Caco-2 (cell line): ENCODE measurements around the gene DPP4. TPM values are rescaled to one million over a fixed set of nuclear protein-coding genes. Genes with fewer than 3 reads are reported as not detected.

ENCODE experiments used
- BruUV-seq: library from RNA; stranded (reverse); fragments of 400-500 nt; replicated peaks from 2 replicates; lab custom pipeline; 2021; lab: Mats Ljungman, UMichigan
- CTCF ChIA-PET: fragments of 300-600 bp; sonication (Branson Sonifier 250); formaldehyde crosslinking; loops from one replicate; lab custom pipeline; 2022; ENCODE audit warnings: antibody characterized with exemption; lab: Charles Lee
- POLR2A ChIA-PET: fragments of 300-600 bp; sonication (Branson Sonifier 250); formaldehyde crosslinking; loops from one replicate; lab custom pipeline; 2022; ENCODE audit warnings: antibody characterized with exemption; lab: Charles Lee
- DNase-seq, 2 experiments: peaks; one replicate each; pipeline versions ENCODE4 v3.0.0 to v3.0.0-alpha.2; 2020 to 2022
- H3K27me3 ChIP-seq: replicated peaks from 2 replicates; pipeline ENCODE4 v1.6.0; 2011; ENCODE audit warnings: low read length; ENCODE audit not compliant: control insufficient read depth, insufficient read depth
- H3K36me3 ChIP-seq: 2 replicates; pipeline ENCODE4 v1.5.1; 2011; ENCODE audit warnings: low read length; ENCODE audit not compliant: control insufficient read depth, insufficient read depth
- H3K4me1 ChIP-seq: fragments of 250-450 bp; sonication (Bioruptor Pico); 2 replicates; pipeline ENCODE4 v1.5.1; 2020; ENCODE audit warnings: mild to moderate bottlenecking
- H3K4me3 ChIP-seq: 2 replicates; pipeline ENCODE4 v1.5.1; 2011; ENCODE audit warnings: low read depth, mild to moderate bottlenecking, control low read depth, low read length
- H3K9me3 ChIP-seq: fragments of 250-450 bp; sonication (Bioruptor Pico); 2 replicates; pipeline ENCODE4 v1.5.1; 2020; ENCODE audit warnings: mild to moderate bottlenecking, moderate library complexity
- H3K27ac Mint-ChIP-seq: one replicate; pipeline ENCODE4 v1.8.0; 2022; ENCODE audit warnings: mixed read lengths; ENCODE audit not compliant: unreplicated experiment
- H3K27me3 Mint-ChIP-seq: one replicate; pipeline ENCODE4 v1.8.0; 2022; ENCODE audit warnings: mixed read lengths; ENCODE audit not compliant: insufficient read depth, unreplicated experiment
- H3K36me3 Mint-ChIP-seq: one replicate; pipeline ENCODE4 v1.8.0; 2022; ENCODE audit warnings: mild to moderate bottlenecking, mixed read lengths; ENCODE audit not compliant: insufficient read depth, unreplicated experiment
- H3K4me1 Mint-ChIP-seq: one replicate; pipeline ENCODE4 v1.8.0; 2022; ENCODE audit warnings: low read depth, mixed read lengths; ENCODE audit not compliant: unreplicated experiment
- H3K4me3 Mint-ChIP-seq: one replicate; pipeline ENCODE4 v1.8.0; 2022; ENCODE audit warnings: mild to moderate bottlenecking, moderate library complexity, mixed read lengths; ENCODE audit not compliant: unreplicated experiment
- H3K9me3 Mint-ChIP-seq: one replicate; pipeline ENCODE4 v1.8.0; 2022; ENCODE audit warnings: mixed read lengths; ENCODE audit not compliant: unreplicated experiment
- CTCF ChIP-seq, 2 experiments: fragments of 200-600 bp in 1 of 2; IDR thresholded peaks; 1 replicate in 1 of 2; 2 replicates in 1 of 2; pipeline versions ENCODE4 v1.5.1 to v1.8.0; 2011 to 2022; ENCODE audit warnings: antibody characterized with exemption in 1 of 2, control low read depth in 1 of 2, inconsistent platforms in 1 of 2, low read depth in 1 of 2, low read length in 1 of 2, mild to moderate bottlenecking in 1 of 2, moderate library complexity in 1 of 2; ENCODE audit not compliant: insufficient read depth in 1 of 2, severe bottlenecking in 1 of 2, unreplicated experiment in 1 of 2
- intact Hi-C: fragments of 100-400 bp; cut with micrococcal nuclease; formaldehyde crosslinking; loops from one replicate; pipeline ENCODE4 v1.10.0; 2022; ENCODE audit not compliant: unreplicated experiment
- total RNA-seq: library from RNA; stranded (reverse); gene quantifications from 2 replicates; pipeline ENCODE4 v1.2.3, GENCODE V29; 2022

DPP4 gene
- total RNA-seq, 1 experiment from 2014 or later, result 190 TPM

GRCh38 chr2:161976917-161977316 is 97.1 kb downstream of the DPP4 start:
- ChIA-PET POLR2A (no interaction called here), CTCF (no interaction called here)
- no peaks in the 10 kb centered on the region for H3K36me3 ChIP-seq
- H3K9me3 ChIP-seq, result no peaks in the 10 kb centered on the region
- H3K4me3 Mint-ChIP-seq, result no peak overlapping the region
- H3K27me3 Mint-ChIP-seq, result peaks cover 6% of the 10 kb centered on the region
- no peak overlapping the region for H3K4me3 ChIP-seq
- BruUV-seq, result no TSS peak
- DNase-seq, result no peak
- H3K36me3 Mint-ChIP-seq, result no peaks in the 10 kb centered on the region
- H3K4me1 ChIP-seq, result no peaks in the 10 kb centered on the region
- H3K9me3 Mint-ChIP-seq, result no peaks in the 10 kb centered on the region
- TF ChIP-seq CTCF (IDR thresholded peaks at IDR 0.05; ENCODE audit: insufficient read depth in 1 of 2, low read depth in 1 of 2, low read length in 1 of 2, severe bottlenecking in 1 of 2, unreplicated experiment in 1 of 2), result no peak
- no peak overlapping the region for H3K27ac Mint-ChIP-seq
- intact Hi-C loops, result no loop called here
- no peaks in the 10 kb centered on the region for H3K4me1 Mint-ChIP-seq
- no peaks in the 10 kb centered on the region for H3K27me3 ChIP-seq

- TF ChIP-seq CTCF (IDR thresholded peaks at IDR 0.05; ENCODE audit: insufficient read depth in 1 of 2, low read depth in 1 of 2, low read length in 1 of 2, severe bottlenecking in 1 of 2, unreplicated experiment in 1 of 2), result no peak
- BruUV-seq, result no TSS peak
- no peaks in the 10 kb centered on the region for H3K4me1 ChIP-seq
- intact Hi-C loops, result no loop called here
- H3K36me3 ChIP-seq, result no peaks in the 10 kb centered on the region
- peaks cover 6% of the 10 kb centered on the region for H3K27me3 Mint-ChIP-seq
- H3K9me3 Mint-ChIP-seq, result no peaks in the 10 kb centered on the region
- DNase-seq, result no peak
- CTCF ChIA-PET, result no interaction called here
- H3K4me3 Mint-ChIP-seq, result no peak overlapping the region
- POLR2A ChIA-PET, result no interaction called here
- no peaks in the 10 kb centered on the region for H3K4me1 Mint-ChIP-seq
- no peaks in the 10 kb centered on the region for H3K9me3 ChIP-seq
- no peaks in the 10 kb centered on the region; the same call in 1 of the 2 replicates for H3K27me3 ChIP-seq
- no peak overlapping the region for H3K27ac Mint-ChIP-seq
- no peak overlapping the region for H3K4me3 ChIP-seq
- no peaks in the 10 kb centered on the region for H3K36me3 Mint-ChIP-seq
Observed at GRCh38 chr2:161976295-161976694, 97.7 kb downstream of the DPP4 start.

GRCh38 chr2:161975813-161976160 is 98.2 kb downstream of the DPP4 start:
- peaks cover 8% of the 10 kb centered on the region for H3K27me3 Mint-ChIP-seq
- H3K9me3 Mint-ChIP-seq, result no peaks in the 10 kb centered on the region
- POLR2A ChIA-PET, result no interaction called here
- no peak overlapping the region for H3K27ac Mint-ChIP-seq
- no peaks in the 10 kb centered on the region for H3K4me1 Mint-ChIP-seq
- BruUV-seq, result no TSS peak
- H3K36me3 ChIP-seq, result no peaks in the 10 kb centered on the region
- H3K27me3 ChIP-seq, result no peaks in the 10 kb centered on the region; the same call in 1 of the 2 replicates
- H3K36me3 Mint-ChIP-seq, result no peaks in the 10 kb centered on the region
- no peaks in the 10 kb centered on the region for H3K4me1 ChIP-seq
- H3K4me3 ChIP-seq, result no peak overlapping the region
- CTCF ChIA-PET, result no interaction called here
- no peak overlapping the region for H3K4me3 Mint-ChIP-seq
- H3K9me3 ChIP-seq, result no peaks in the 10 kb centered on the region
- intact Hi-C loops, result no loop called here
- DNase-seq, result no peak
- no peak for TF ChIP-seq CTCF (IDR thresholded peaks at IDR 0.05; ENCODE audit: insufficient read depth in 1 of 2, low read depth in 1 of 2, low read length in 1 of 2, severe bottlenecking in 1 of 2, unreplicated experiment in 1 of 2)
